ENCODE measurements around the gene POLA2.
"Not testable (repeated sequence)": the region's sequence is repeated elsewhere in the genome, so short reads cannot be mapped to it uniquely, and the experiment has no call there.

POLA2 gene

DNA sequence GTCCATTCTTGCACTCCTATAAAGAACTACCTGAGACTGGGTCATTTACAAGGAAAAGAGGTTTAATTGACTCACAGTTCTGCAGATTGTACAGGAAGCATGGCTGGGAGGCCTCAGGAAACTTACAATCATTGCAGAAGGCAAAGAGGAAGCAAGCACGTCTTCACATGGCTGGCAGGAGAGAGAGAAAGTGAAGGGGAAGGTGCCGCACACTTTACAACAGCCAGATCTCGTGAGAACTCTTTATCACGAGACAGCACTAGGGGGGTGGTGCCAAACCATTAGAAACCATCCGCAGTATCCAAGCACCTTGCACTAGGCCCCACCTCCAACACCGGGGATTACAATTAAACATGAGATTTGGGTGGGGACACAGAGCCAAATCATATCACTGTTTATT, 19.4 kb upstream of the POLA2 start:
- no peak for DNase-seq

DNA sequence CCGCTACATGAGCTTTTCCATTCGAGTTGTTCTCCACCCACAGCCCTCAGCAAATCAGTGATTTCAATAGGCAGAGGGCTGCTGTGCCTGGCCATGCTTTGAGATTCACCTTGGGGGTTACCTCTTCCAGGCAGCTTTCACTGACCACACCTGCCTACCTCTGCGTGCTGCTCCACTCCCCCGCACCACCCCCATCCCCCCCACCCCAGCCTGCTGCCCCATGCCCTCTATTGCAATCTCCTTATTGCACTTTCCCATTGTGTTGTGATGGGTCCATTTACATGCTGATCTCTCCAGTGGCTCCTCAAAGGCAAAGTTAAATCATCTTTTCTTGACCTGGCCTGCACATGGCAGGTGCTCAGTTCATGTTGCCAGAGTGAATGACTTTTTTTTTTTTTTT, 18.0 kb upstream of the POLA2 start:
- DNase-seq: no peak

DNA sequence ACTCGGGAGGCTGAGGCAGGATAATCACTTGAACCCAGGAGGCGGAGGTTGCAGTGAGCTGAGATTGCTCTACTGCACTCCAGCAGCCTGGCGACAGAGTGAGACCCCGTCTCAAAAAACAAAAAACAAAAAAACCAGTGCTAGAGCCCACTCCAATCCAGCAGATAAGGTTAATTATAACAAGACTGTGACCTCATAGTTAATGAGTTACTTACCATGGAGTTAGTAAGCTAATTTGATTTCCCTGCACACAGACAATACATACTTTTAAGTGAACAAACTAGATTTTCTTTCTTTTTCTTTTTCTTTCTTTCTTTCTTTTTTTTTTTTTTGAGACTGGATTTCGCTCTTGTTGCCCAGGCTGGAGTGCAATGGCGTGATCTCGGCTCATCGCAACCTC, 16.7 kb upstream of the POLA2 start:
- not testable (repeated sequence) for DNase-seq

DNA sequence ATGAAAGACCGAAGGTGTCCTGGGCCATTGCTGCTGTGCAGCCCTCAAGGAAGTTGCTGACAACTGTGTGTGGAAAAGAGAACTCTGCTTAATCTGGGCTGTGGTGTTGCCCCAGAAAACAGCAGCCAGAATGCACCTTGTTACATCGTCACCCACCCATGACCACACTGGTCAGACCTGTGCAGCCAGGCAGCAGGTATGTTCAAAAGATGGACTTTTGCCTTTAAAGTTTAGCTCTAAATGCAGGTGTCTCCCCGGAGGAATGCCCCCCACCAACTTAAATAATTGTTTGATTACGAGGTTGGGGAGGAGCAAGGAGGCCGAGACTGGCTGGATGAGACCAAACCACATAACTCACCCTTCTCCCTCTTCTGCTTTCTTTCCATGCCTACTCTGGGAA, 15.3 kb upstream of the POLA2 start:
- no peak for DNase-seq

DNA sequence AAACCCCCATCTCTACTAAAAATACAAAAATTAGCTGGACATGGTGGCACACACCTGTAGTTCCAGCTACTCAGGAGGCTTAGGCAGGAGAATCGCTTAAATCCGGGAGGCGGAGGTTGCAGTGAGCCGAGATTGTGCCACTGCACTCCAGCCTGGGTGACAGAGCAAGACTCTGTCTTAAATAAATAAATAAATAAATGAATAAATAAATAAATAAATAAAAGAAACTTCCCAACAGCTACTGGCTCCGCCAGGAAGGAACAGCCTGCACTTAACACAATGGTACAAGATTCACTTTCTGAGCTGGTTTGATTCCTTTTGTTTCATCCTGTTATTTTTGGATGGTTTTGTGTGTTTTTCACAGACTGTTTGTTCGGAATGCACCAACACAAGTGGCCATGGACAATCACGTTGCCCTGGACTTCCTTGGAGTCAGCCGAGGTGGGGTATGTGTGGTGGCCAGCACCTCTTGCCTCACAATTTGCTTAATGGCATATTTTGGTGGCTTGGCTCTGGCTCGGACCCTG, 13.5 kb upstream of the POLA2 start:
- DNase-seq: not testable (repeated sequence)

DNA sequence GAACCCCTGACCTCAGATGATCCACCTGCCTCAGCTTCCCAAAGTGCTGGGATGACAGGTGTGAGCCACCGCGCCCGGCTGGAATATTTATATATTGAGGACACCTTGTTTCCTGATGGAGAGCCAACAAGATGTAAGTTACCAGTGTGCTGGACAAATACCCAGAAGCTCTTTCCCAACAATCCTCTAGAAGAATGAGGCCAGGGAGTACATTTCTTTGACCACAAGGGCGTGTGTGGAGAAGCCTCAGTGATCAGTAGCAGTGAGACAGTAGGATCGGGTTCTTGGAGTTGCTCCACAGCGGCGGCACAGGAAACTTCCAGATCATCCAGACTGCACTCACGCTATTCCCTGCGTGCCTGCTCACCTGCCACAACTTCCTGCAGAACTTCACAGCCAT, 10.3 kb upstream of the POLA2 start:
- no peak for DNase-seq

DNA sequence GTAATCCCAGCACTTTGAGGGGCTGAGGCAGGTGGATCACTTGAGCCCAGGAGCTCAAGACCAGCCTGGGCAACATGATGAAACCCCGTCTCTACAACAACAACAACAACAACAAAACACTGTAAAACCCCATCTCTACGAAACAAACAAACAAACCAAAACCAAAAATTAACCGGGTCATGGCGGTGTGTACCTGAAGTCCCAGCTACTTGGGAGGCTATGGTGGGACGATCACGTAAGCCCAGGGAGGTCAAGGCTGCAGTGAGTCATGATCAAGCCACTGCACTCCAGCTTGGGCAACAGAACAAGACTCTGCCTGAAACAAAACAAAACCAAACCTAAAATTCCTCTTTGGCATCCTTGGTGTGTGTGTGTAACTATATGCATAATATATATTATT, 7.0 kb upstream of the POLA2 start:
- no peak for DNase-seq

DNA sequence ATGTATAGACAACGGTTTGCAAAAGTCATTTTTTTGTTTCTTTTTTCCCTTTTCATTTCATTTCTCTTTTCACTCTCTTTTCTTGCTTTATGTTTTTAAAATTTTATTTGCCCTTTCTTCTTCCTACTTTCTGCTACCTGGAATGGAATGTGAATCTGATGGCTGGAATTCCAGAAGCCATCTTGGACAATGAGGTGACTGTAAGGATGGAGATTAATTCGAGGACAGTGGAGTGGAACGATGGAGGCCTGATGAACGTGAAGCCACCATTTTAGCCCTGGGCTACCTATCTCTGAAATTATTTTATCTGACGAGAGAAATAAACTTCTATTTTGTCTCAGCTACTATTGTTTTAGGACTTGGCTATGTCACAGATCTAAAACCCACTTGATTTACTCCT, 2.8 kb upstream of the POLA2 start:
- no peak for DNase-seq

DNA sequence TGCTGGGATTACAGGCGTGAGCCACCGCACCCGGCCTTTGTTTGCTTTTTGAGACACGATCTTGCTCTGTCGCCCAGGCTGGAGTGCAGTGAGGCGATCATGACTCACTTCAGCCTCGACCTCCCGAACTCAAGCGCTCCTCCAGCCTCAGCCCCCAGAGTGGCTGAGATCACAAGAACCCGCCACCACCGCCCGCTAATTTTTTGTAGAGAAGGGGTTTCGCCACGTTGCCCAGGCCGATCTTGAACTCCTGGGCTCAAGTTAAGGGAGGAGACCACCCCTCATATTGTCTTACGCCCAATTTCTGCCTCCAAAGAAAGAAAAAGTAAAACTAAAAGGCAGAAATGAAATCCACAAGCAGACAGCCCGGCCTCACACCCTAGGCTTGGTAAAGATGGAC, 1.5 kb upstream of the POLA2 start:
- no peak for DNase-seq

DNA sequence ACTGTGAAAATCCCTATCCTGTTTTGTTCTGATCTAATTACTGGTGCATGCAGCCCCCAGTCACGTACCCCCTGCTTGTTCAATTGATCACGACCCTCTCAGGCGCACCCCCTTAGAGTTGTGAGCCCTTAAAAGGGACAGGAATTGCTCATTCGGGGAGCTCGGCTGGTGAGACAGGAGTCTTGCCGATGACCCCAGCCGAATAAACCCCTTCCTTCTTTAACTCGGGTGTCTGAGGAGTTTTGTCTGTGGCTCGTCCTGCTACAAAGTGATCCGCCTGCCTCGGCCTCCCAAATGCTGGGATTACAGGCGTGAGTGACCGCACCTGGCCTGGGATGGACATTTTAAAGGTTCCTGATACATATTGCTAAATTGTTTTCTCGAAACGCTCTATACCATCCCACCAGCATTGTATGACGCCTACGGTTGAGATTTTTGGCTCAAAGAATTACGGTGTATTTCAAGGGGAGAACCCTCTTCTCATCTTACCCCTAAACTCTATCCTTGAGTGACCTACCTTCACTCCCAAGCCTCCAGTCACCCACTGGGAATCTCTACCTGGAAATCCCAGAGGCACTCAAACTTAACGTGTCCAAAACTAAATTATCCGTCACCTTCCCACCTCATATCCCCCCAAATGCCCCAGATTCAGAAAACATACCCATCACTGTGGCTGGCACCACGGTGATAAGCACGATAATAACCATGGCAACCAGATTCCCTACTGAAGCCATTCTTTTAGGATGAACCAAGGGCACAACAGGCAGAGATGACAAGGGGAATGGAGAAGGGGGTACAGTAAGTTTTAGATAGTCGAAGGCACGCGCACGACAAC, 789 bp upstream of the POLA2 start:
- no peak for DNase-seq

DNA sequence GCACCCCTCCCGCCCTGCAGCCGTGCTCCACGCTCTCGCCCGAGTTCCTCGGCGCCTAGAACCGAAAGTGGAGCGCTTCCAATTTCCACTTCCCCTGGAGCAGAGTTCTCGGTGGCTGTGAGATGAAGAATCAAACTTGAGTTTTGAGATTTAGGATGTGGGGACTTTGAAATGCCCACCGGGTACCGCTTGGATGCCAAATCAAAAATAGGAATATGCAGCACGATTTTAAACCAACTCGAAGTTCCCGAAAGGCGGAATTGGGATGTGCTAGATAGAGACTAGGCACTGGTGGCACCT, 569 bp downstream of the POLA2 start:
- no peak for DNase-seq

DNA sequence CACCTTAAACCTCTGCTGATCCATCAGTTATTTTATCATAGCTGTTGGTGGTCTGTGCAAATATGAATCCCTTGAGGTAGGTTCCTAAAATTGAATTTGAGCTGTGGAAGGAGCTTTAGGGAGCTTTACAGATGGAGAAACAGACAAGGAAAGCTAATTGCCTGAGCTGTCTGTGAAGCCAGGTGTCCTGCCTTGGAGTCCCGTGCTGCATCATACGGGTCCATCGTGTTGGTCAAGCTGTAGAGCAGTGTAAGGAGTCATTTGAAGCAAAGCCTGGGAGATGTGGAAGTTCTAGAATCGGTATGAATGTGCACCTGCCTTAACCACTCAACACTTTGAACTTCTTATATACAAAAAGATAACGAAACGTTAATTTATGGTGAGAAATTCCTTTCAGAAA, 1.0 kb downstream of the POLA2 start:
- DNase-seq: no peak

DNA sequence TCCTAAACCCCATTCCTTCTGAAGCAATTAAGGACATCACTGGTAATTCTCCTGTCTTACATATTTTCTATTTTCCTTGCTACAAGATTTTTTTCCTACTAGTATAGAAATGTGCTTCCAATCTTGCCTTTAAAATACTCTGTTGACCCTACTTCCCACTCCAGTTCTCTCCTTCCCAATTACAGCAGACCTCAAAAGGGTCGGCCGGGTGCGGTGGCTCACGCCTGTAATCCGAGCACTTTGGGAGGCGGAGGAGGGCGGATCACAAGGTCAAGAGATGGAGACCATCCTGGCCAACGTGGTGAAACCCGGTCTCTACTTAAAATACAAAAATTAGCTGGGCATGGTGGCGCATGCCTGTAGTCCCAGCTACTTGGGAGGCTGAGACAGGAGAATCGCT, 3.0 kb downstream of the POLA2 start:
- DNase-seq: not testable (repeated sequence)

DNA sequence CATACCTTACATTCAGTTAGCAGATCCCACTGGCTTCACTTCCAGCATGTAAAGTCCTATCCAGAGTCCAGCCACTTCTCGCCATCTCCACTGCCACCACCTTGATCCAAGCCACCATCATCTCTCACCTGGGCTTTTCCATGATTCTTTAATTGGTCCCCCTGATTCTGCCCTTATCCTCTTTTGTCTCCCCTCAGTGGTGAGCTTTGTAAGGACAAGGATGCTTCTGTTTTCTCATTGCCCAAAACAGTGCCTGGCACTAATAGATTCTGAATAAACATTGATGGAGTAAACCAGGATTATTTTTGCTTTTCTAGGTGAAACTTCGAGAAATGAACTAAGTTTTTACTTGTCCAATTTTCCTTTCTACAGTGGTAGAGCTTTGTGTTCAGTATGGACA, 4.4 kb downstream of the POLA2 start:
- DNase-seq: no peak

DNA sequence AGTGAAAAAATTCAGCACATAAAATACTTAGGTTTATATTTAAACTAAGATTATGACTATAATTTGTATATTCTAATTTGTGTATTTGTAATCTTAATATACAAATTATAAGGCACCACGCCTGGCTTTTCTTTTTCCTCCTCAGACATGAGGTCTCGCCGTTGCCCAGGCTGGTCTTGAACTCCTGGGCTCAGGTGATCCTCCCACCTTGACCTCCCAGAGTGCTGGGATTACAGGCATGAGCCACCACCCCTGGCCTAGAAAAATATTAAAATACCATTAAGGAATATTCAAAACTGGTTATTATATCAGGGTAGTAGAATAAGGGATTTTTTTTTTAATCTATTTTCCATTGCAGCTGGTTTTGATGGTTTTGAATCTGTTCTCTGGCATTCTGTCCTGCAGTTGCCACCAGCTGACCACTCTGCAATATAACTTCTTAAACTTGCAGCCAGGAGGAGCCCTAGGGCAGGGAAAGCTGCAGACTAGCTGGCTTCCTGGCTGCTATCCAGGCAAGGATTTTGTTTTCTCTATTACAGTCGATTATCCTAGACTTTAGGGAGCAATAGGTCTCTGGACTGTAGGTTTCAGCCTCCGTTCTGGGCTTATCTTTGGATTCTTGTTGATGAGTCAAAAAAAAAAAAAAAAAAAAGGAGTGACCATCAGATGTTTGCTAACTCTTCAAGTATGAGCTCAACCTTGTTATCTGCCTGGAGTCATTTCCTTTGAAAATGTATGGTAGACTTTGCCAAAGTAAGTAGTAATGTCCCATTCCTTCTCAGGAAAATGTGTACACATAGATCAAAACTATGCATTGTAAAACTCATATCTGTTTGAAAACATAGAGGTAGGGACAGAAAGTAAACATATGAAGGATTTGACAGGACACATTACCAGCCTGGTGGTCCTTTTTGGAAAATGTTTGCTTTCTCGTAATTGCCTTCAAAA, 13.2 kb downstream of the POLA2 start:
- peak; percentile 61 for DNase-seq

DNA sequence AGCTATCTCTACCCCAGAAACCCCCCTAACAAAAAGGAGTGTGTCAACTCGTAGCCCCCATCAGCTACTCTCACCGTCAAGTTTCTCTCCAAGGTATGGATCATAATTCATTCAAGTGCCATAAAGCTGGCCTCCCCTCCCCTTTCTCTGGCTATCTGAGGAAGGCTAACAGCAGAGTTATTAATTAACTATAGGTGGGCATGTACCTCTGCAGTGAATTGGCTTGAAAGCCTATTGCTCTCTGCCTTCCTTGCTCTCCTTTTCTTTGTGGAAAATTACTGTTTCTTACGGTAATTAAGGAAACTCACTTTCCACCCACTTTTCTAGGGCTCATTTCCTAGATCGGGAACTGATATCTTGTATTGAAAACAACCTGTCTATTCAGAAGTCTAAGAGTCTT, 14.1 kb downstream of the POLA2 start:
- DNase-seq: no peak

DNA sequence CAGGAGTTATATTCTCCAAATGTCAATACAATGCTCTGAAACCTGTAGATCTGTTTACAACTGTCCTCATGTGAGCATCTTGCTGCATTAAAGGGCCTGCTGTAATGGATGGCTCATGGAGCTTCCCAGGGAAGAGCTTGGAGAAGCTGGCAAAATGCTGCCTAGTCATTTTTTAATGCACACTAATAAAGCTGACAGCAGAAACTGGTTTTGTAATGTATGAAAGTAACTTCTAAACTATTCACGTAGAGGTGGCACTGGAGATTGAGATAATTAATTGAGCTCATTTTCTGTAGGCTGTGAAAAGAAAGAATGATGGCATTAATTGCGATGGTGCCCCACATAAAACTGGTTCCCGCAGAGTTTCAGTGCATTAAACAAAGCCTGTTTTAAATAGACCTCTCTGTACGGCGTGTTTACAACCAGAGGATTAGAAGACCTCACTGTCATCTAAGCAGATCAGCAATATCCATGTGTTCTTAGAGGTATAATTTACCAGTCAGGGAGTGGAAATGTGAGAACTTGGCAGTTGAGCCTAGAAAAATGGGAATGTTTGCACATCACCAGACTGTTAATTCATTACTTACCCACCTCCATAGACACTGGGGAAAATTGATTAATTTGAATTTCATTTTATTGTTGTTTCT, 16.0 kb downstream of the POLA2 start:
- no peak for DNase-seq

DNA sequence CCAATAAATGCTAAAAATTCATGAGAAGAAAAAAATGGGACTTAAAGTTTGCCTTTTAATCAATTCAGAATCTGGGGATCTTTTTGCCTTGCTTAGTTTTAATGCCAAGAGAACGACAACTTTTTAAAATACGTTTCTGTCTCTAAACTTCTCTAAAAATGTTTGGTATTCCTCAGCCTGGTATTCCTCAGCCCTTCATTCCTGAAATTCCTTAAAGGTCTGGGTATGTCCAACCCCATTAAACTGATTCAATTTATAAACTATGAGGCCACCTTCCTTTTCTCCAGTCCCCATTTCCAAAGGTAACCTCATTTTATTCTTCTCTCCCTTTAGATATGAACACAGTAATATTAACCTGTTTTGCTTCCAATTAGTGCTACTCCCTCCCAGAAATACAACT, 16.6 kb downstream of the POLA2 start:
- no peak for DNase-seq

DNA sequence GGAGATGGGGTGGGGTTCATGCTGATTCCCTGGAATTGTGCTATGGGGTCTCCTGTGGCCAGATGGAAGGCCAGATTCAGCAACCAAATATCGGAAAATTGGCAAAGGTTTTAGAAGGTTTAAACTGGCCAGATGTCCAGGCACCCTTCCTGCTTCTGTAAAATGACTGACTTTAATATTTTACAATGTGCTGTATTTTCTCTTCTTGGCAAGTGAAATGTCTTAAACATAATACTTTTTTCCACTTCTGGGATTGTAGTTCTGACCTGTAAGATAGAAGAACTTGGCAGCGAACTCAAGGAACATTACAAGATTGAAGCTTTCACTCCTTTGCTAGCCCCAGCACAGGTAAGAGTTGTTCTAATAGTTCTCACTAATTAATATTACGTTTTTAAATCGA, 17.5 kb downstream of the POLA2 start:
- no peak for DNase-seq

DNA sequence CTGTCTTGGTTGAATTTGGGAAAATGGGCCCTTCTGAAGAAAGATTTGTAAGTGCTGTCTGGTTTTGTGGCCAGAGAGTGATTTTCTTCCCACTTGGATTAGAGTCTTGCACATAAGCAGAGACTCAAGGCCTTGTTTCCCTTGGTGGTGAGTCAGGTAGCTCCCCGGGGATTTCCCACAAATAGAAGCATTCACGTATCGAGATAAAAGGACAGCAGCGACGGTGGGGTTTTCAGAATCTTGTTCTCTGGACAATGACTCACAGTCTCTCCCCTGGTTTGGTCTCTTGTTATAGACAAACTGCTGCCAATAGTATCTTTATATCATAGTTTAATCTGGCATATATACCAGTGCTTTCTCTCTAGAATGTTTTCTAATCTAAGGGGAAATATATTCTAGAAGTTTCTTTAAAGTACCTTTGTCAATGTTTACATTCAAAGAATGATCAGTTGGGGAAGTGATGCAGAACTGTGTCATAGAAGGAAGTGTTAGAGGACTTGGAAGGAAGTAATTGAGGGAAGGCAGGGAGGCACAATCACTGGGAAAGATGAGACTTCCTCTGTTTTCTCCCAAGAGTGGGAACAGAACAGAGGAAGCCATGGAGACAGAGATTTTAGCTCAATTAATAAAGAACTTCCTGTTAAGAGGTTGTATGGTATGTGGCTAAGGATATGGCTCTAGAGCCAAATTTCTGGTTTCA, 18.1 kb downstream of the POLA2 start:
- DNase-seq: no peak

DNA sequence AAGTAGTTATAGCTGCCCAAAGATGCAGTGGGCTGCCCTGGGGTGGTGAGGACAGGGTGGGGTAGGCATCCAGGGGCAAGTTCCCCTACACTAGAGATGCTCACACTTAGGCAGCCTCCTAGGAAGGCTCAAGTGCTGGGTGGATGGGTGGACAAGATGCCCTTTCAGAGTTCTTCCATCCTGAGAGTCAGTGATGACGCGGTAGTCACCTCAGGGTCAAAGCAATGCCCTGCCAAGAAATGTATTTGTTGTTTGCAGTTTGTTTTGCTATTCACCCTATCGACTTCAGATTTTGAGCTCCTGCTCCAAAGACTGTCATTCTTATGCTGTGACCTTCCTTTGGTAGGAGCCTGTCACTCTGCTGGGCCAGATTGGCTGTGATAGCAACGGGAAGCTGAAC, 18.9 kb downstream of the POLA2 start:
- DNase-seq: no peak

DNA sequence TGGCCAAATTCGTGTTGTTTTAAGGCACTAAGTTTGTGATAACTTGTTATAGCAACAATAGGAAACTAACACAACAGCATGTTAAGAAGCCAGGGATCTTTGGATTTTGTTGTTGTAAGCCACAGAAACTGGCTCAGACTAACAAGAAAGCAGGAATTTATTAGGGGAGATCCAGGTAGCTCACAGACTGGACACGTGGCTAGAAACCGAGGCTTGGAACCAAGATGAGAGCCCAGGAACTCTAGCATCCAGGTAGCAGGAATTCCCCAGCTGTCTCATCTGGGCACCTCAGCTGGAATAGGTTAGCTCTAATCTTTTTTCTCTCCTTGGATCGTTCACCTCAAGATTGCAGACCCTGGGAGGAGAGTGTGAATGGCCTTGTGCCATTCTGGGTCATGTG, 24.9 kb downstream of the POLA2 start:
- DNase-seq: no peak

DNA sequence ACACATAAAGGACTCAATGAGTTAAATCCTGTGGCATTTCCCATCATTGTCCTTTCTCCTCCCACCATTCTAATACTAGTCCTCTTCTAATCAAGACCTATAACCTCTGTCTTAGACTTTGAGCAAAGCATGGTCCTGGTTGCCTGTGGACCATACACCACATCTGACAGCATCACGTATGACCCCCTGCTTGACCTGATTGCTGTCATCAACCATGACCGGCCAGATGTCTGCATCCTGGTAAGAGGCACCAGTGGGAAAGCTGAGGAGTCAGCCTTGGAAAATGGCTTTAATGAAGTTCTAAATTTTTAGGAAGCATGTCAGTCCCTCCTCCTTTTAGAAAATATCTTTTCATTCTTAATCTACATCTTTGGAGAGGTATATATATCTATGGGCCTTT, 25.8 kb downstream of the POLA2 start:
- no peak for DNase-seq
